Esophagus squamous epithelium (tissue), 4 donors: ENCODE results near the gene UTS2.

Experiments
- POLR2A ChIP-seq, 4 donors: fragments of 450-650 bp; IDR thresholded peaks; one replicate each; pipeline ENCODE4 v1.6.1; 2017; ENCODE audit warnings: antibody characterized with exemption in 4 of 4, mild to moderate bottlenecking in 4 of 4, moderate library complexity in 3 of 4
- TF ChIP-seq, protein P1 (sequence below), 6 experiments: fragments of 450-650 bp in 4 of 6; fragments of 200-600 bp in 2 of 6; sonication (generic) in 2 of 6; IDR thresholded peaks; one replicate each; pipeline ENCODE4 v1.5.1; 2016 to 2019; ENCODE audit warnings: antibody characterized with exemption in 6 of 6, mild to moderate bottlenecking in 4 of 6, moderate library complexity in 4 of 6

- TF ChIP-seq, protein P1, sequence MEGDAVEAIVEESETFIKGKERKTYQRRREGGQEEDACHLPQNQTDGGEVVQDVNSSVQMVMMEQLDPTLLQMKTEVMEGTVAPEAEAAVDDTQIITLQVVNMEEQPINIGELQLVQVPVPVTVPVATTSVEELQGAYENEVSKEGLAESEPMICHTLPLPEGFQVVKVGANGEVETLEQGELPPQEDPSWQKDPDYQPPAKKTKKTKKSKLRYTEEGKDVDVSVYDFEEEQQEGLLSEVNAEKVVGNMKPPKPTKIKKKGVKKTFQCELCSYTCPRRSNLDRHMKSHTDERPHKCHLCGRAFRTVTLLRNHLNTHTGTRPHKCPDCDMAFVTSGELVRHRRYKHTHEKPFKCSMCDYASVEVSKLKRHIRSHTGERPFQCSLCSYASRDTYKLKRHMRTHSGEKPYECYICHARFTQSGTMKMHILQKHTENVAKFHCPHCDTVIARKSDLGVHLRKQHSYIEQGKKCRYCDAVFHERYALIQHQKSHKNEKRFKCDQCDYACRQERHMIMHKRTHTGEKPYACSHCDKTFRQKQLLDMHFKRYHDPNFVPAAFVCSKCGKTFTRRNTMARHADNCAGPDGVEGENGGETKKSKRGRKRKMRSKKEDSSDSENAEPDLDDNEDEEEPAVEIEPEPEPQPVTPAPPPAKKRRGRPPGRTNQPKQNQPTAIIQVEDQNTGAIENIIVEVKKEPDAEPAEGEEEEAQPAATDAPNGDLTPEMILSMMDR (IDR thresholded peaks at IDR 0.05), result no peak
- no peak for TF ChIP-seq POLR2A (IDR thresholded peaks at IDR 0.05)
Measured at GRCh38 chr1:7884757-7885156, 31.9 kb upstream of the UTS2 start.
